GM19193 (cell line): Measurements from ENCODE around the gene DNLZ.

Source experiments
- POLR2A ChIP-seq: IDR thresholded peaks from 4 replicates; pipeline ENCODE4 v1.6.1; 2011; ENCODE audit not compliant: insufficient read depth, insufficient read length; ENCODE audit errors: extremely low read depth

DNLZ gene

GRCh38 chr9:136329636-136330405 lies 33.7 kb downstream of the DNLZ start:
- TF ChIP-seq POLR2A, result no peak

- no peak for TF ChIP-seq POLR2A
Measured at GRCh38 chr9:136329211-136329627, 34.3 kb downstream of the DNLZ start.

- no peak for TF ChIP-seq POLR2A
Measured at GRCh38 chr9:136328622-136329041, 34.9 kb downstream of the DNLZ start.

GRCh38 chr9:136328011-136328621 lies 35.4 kb downstream of the DNLZ start:
- no peak for TF ChIP-seq POLR2A

GRCh38 chr9:136327304-136327974 lies 36.1 kb downstream of the DNLZ start, which contains the start of gene GPSM1:
GPSM1 (plus strand) TSS chr9:136327539; CDS start chr9:136327696, 157 bp downstream.
- TF ChIP-seq POLR2A, result no peak

- no peak for TF ChIP-seq POLR2A
Measured at GRCh38 chr9:136326761-136327303, 36.7 kb downstream of the DNLZ start.

- TF ChIP-seq POLR2A, result no peak
Measured at GRCh38 chr9:136326061-136326760, 37.3 kb downstream of the DNLZ start.

GRCh38 chr9:136325358-136325757 lies 38.2 kb downstream of the DNLZ start:
- no peak for TF ChIP-seq POLR2A

- no peak for TF ChIP-seq POLR2A
Measured at GRCh38 chr9:136324501-136325300, 38.8 kb downstream of the DNLZ start.

- no peak for TF ChIP-seq POLR2A
Measured at GRCh38 chr9:136323371-136323789, 40.2 kb downstream of the DNLZ start.

GRCh38 chr9:136322756-136323330 lies 40.7 kb downstream of the DNLZ start:
- no peak for TF ChIP-seq POLR2A

GRCh38 chr9:136321561-136321960 lies 42.0 kb downstream of the DNLZ start:
- TF ChIP-seq POLR2A, result no peak

- no peak for TF ChIP-seq POLR2A
Measured at GRCh38 chr9:136318776-136319241, 44.7 kb downstream of the DNLZ start.
